Sigmoid colon (tissue), 4 donors: Measurements from ENCODE around the gene ZSWIM8.

ENCODE experiments used
- EP300 ChIP-seq, 4 donors: sonication (generic); formaldehyde crosslinking; IDR thresholded peaks; one replicate each; pipeline ENCODE4 v1.6.1; 2017; ENCODE audit warnings: antibody characterized with exemption in 4 of 4
- POLR2A ChIP-seq, 2 donors: fragments of 450-650 bp; IDR thresholded peaks; one replicate each; pipeline ENCODE4 v1.6.1; 2016; ENCODE audit warnings: antibody characterized with exemption in 2 of 2, mild to moderate bottlenecking in 2 of 2, moderate library complexity in 2 of 2
- TF ChIP-seq, protein P1 (sequence below), 4 experiments: fragments of 450-650 bp in 3 of 4; fragments of 200-600 bp in 1 of 4; IDR thresholded peaks; one replicate each; pipeline ENCODE4 v1.5.1; 2016 to 2019; ENCODE audit warnings: antibody characterized with exemption in 4 of 4, mild to moderate bottlenecking in 3 of 4, moderate library complexity in 2 of 4

DNA sequence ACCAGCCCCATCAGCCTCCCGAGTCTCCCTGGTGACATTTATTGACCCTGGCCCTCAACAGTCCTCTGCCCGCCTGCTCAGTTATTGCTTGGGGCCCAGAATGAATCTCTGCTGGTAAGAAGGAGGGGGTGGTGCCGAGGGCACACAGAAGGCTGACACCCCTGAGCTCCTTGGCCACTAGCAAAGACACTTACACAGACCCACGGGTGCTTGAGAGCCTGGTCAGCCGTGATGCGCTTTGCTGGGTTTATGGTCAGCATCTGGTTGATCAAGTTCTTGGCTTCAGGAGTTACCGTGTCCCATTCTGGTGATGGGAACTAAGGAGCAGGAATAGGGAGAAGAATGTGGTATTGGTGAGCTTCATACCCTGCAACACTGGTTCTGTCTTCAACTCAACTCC lies 61.6 kb downstream of the ZSWIM8 start:
- TF ChIP-seq, protein P1, sequence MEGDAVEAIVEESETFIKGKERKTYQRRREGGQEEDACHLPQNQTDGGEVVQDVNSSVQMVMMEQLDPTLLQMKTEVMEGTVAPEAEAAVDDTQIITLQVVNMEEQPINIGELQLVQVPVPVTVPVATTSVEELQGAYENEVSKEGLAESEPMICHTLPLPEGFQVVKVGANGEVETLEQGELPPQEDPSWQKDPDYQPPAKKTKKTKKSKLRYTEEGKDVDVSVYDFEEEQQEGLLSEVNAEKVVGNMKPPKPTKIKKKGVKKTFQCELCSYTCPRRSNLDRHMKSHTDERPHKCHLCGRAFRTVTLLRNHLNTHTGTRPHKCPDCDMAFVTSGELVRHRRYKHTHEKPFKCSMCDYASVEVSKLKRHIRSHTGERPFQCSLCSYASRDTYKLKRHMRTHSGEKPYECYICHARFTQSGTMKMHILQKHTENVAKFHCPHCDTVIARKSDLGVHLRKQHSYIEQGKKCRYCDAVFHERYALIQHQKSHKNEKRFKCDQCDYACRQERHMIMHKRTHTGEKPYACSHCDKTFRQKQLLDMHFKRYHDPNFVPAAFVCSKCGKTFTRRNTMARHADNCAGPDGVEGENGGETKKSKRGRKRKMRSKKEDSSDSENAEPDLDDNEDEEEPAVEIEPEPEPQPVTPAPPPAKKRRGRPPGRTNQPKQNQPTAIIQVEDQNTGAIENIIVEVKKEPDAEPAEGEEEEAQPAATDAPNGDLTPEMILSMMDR (IDR thresholded peaks at IDR 0.05) = no peak
- TF ChIP-seq POLR2A (IDR thresholded peaks at IDR 0.05) (no peak), EP300 (IDR thresholded peaks at IDR 0.05) (no peak)
